ENCODE results near the gene RDH5. TPM values are rescaled to one million over a fixed set of nuclear protein-coding genes. Genes with fewer than 3 reads are reported as not detected.

Gene RDH5
- total RNA-seq, 4 donors from 2014 or later: 0.94 to 9.7 (median 6.8) TPM

DNA sequence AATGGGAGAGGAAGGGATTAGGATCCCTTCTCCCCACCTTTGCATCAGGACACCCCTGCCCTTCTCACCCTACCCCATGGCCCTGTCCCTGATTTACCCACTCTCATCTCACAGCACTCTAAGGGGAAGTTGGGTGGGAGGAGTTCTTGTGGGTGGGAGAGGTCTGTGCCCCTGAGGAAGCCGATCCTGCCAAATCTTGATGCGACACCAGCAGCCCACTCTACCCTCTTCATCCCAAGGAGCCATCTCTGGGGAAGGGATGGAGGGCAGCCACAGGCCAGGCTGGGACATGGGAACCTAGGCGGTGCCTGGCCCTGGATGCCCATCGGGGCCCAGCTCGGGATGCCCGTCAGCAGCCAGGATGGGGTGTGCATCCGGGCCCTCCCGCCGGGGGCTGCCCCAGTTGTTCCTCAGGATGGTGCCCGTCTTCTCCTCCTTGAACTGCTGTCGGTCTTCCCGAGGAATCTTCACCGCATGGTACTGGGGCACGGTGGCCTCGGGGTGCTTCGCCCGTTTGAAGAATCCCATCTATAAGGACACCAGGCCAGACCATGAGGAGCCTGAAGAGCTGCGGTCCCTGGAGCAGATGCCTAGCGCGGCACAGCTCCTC is 35.3 kb upstream of the RDH5 start:
- no peak for TF ChIP-seq CTCF (IDR thresholded peaks at IDR 0.05)
- no peak for TF ChIP-seq POLR2A (IDR thresholded peaks at IDR 0.05)
- no peak for DNase-seq
- Histone ChIP-seq H3K36me3 (no peaks in the 10 kb centered on the region), H3K4me3 (replicated peaks in 1 of 3) (no peak overlapping the region), H3K9me3 (no peaks in the 10 kb centered on the region), H3K27me3 (no peaks in the 10 kb centered on the region), H3K4me1 (peaks cover 10 to 13% of the 10 kb centered on the region in 2 donors), H3K27ac (no peak overlapping the region)
- intact Hi-C loops (cut with DNase I): no loop called here
- WGBS, 2 donors: 92 to 94% methylated on average over 8 to 18 of the region's 20 CpGs

DNA sequence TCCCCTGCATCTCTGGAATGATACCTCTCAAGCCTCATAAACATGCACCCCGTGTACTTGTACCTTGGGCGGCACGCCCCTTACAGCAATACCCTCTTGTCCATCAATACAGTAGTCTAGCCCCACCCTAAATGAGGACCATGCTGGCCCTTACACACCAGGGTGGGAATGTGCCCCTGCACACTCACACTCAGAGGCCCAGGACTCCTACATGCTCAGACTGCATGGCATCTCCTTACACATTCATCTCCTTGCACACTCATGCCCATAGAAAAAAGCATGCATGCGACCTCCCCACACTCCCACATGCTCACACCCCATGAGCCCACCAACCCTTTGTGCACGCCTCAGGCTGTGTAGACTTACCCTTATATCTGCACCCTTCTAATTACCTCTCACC is 34.5 kb upstream of the RDH5 start:
- Histone ChIP-seq H3K27me3 (no peaks in the 10 kb centered on the region), H3K4me1 (peaks cover 10 to 13% of the 10 kb centered on the region in 2 donors), H3K4me3 (replicated peaks in 1 of 3) (no peak overlapping the region), H3K9me3 (no peaks in the 10 kb centered on the region), H3K36me3 (no peaks in the 10 kb centered on the region), H3K27ac (no peak overlapping the region)
- intact Hi-C loops (cut with DNase I): no loop called here
- DNase-seq: no peak
- 93 to 94% methylated on average over 5 of the region's 5 CpGs for WGBS, 2 donors
- no peak for TF ChIP-seq CTCF (IDR thresholded peaks at IDR 0.05)
- no peak for TF ChIP-seq POLR2A (IDR thresholded peaks at IDR 0.05)

DNA sequence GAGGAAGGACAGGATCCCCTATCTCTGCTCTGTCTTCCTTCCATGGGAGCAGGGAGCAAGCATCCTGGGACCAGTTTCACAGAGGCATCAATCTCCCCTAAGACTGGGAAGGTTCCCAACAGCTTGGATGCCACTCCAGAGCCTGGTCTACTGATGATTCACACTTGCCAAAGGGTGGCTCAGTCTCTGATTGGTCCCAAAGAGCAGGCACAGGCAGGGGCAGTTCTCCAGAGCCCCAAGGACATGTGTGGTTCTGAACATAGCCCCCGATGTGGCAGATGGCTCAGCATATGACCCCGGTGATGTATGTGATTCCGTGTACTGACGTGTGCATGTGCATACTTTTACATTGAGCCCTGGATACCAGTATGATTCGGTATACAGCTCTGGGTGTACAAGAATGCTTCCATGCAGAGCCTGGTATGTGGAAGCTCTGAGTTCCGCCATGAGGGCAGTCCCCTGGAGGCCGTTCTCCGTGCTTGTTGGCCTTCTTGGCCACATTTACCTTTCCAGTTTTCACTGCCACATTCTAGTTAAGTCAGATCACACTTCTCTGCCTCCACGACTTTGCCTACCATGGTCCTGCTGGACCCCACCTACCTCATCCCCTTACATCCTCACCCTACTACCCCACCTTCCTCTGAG is 33.7 kb upstream of the RDH5 start:
- intact Hi-C loops (cut with DNase I): no loop called here
- H3K36me3 ChIP-seq: no peaks in the 10 kb centered on the region
- WGBS, 2 donors: 91 to 92% methylated on average over 9 of the region's 9 CpGs
- no peaks in the 10 kb centered on the region for H3K27me3 ChIP-seq
- DNase-seq: no peak
- H3K9me3 ChIP-seq: no peaks in the 10 kb centered on the region
- peaks cover 6 to 7% of the 10 kb centered on the region in 2 donors for H3K4me1 ChIP-seq
- no peak overlapping the region for H3K27ac ChIP-seq
- no peak overlapping the region for H3K4me3 ChIP-seq (replicated peaks in 1 of 3)
- TF ChIP-seq POLR2A (IDR thresholded peaks at IDR 0.05): no peak
- no peak for TF ChIP-seq CTCF (IDR thresholded peaks at IDR 0.05)

DNA sequence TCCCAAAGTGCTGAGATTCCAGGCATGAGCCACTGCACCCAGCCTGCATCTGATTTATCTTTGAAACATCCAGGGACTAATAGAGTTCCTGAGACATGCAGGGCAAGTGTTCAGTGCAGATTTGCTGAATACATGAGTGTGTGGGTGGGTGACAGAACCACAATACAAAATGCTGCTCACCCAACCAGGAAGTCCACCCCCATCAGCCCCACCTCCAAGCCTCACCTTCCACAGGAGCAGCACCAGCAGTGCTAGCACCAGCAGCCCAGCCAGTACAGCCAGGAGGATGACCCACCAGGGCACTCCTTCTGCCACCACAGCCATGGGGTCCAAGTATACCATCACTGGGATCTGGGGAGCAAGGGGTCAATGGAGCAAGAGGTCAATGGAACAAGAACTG is 32.4 kb upstream of the RDH5 start:
- H3K36me3 ChIP-seq: no peaks in the 10 kb centered on the region
- intact Hi-C loops (cut with DNase I): no loop called here
- DNase-seq: no peak

More for the DNA sequence above, 32.4 kb upstream of the RDH5 start:
- no peak overlapping the region for H3K4me3 ChIP-seq (replicated peaks in 1 of 3)
- TF ChIP-seq POLR2A (IDR thresholded peaks at IDR 0.05) (no peak), CTCF (IDR thresholded peaks at IDR 0.05) (no peak)
- no peak overlapping the region for H3K27ac ChIP-seq
- H3K27me3 ChIP-seq: no peaks in the 10 kb centered on the region
- H3K4me1 ChIP-seq: no peaks in the 10 kb centered on the region
- no peaks in the 10 kb centered on the region for H3K9me3 ChIP-seq
